ENCODE data around the gene SORCS1. TPM values are rescaled to one million over a fixed set of nuclear protein-coding genes. Genes with fewer than 3 reads are reported as not detected.

SORCS1 gene
- total RNA-seq, 1 experiment from 2014 or later: not detected

DNA sequence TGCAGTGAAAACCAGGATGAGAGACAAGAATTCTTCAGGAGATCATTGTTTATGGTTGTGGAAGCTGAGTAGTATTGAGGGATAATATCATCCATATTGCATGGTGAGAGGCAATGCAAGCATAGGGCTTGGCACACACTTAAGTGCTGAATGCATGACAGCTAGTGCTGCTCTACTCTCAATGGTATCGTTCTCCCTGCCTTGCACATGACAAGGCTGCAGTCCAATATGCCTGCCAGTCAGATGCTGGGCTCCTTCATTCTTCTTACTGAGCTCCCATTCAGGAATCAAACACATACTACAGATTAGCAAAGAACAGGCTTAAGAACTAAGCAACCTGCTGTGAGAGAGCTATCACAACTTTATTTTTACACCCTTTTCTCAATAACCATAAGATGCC is 72.2 kb downstream of the SORCS1 start:
- H3K27ac ChIP-seq: no peak overlapping the region
- no peak overlapping the region for H3K4me3 ChIP-seq
- H3K4me1 ChIP-seq (replicated peaks): no peaks in the 10 kb centered on the region
- no peak for DNase-seq (ENCODE audit: low read depth in 1 of 2, low spot score in 2 of 2)
- 0 out of 2 replicates have a peak, but pooled peaks cover 4% of the 10 kb centered on the region for H3K9me3 ChIP-seq (replicated peaks)
- H3K36me3 ChIP-seq: no peaks in the 10 kb centered on the region
- no peaks in the 10 kb centered on the region for H3K27me3 ChIP-seq (replicated peaks)

DNA sequence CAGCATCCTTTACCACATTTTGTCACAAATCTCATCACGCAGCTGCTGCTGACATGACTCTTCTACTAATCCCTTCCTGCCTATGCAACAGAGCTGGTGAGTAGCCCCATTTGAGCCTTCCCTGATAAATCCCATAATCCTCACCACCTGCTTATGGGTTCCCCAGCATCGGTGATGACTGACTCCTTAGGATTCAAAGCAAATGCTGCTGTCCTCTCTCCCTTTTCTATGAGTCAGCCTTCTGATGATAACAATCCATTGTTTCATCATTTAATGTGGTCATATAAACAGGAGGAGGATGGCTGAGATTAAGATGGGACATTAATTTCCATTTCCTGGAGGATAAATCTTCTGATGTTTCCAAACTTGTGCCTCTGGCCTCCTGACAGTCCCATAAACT is 73.4 kb downstream of the SORCS1 start:
- Histone ChIP-seq H3K36me3 (no peaks in the 10 kb centered on the region), H3K4me3 (no peak overlapping the region), H3K27me3 (replicated peaks) (no peaks in the 10 kb centered on the region), H3K4me1 (replicated peaks) (no peaks in the 10 kb centered on the region), H3K9me3 (replicated peaks) (0 out of 2 replicates have a peak, but pooled peaks cover 4% of the 10 kb centered on the region), H3K27ac (no peak overlapping the region)
- DNase-seq (ENCODE audit: low read depth in 1 of 2, low spot score in 2 of 2): no peak

DNA sequence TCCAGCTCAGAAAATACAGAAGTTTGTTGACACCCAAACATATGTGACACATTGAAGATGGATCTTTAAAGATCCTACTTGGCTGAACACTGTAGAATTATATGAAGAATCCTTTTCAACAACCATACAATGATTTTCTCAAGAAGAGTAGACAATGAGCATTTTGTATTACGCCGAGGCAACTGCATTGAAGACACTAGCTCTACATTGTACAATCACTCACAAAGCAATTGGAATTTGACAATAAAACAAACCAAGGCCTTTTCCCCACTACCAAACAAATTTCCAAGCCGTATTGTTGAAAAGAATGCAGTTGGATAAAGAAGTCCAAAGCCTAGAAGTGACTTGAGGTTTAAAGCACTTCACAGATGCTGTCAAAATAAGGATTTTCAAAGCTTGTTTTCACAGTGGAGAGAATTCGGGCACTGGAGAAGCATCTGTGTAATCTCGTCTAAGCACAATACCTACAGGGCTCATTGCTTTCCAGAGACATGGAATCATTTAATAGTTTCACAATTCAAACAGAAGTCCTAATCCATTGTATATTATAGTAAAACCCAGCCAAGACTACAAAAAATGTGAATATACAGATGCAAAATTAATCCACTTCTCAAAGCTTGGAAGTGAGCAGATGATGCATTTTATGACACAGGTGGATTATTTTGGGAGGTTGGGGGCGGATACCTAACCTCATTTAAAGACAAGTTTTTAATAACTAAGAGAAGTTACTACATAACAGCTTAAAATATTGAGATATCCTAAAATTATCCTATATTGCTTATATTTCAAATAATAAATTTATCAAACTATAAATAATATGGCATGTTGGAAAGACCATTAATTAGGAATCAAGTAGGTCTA is 78.6 kb downstream of the SORCS1 start:
- Histone ChIP-seq H3K27ac (no peak overlapping the region), H3K27me3 (replicated peaks) (no peaks in the 10 kb centered on the region), H3K4me1 (replicated peaks) (no peaks in the 10 kb centered on the region), H3K36me3 (no peaks in the 10 kb centered on the region), H3K4me3 (no peak overlapping the region), H3K9me3 (replicated peaks) (peaks cover 4% of the 10 kb centered on the region; the same call in 1 of the 2 replicates)
- no peak for DNase-seq (ENCODE audit: low read depth in 1 of 2, low spot score in 2 of 2)

DNA sequence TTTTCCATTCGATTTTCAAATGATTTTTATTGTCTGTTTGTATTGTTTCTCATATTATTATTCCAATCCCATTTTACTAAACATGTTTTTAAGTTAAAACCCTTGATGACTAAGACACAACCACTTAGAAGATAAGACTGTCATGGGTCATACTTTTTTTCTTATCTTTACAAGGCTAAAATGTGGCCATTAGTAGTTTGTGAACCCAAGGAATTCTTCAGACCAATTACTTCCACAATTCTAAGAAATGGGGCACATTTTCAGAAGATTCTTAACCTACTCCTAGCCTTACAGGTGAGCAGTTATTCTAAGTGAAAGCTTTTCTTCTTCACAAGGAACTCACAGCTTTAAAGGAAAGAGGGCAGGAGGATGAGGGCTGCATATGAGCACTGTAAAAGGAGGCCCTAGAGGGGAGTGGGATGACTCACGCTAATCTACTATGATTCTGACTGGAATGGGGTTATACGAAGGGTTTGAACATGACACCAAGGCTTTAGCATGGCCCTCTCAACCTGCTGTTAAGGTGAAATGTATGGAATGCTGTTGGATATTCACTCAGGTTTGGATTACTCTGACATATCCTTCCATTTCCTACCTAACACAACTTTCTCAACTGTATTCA is 81.0 kb downstream of the SORCS1 start:
- Histone ChIP-seq H3K36me3 (no peaks in the 10 kb centered on the region), H3K27ac (no peak overlapping the region), H3K4me1 (replicated peaks) (no peaks in the 10 kb centered on the region), H3K4me3 (no peak overlapping the region), H3K9me3 (replicated peaks) (no peaks in the 10 kb centered on the region; the same call in 1 of the 2 replicates), H3K27me3 (replicated peaks) (no peaks in the 10 kb centered on the region)
- DNase-seq (ENCODE audit: low read depth in 1 of 2, low spot score in 2 of 2): no peak

DNA sequence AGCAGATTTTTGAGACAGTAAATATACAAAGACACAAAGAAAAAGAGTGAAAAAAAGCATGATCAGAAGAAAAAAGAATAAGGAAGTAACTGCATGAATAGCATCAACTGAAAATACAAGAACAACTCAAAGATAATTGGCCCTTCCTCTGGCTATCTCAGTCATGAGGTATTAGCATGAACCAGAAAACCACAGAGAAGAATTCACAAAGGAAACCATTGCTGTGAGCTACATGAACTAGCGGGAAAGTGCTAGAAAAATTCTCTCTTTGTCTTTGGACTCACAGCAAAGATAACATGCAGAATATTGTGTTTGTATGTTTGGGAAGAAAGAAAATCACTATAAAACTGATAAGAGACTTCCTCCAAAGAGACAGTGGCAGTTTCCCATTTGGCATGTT is 82.9 kb downstream of the SORCS1 start:
- no peak for DNase-seq (ENCODE audit: low read depth in 1 of 2, low spot score in 2 of 2)
- Histone ChIP-seq H3K9me3 (replicated peaks) (no peaks in the 10 kb centered on the region; the same call in 1 of the 2 replicates), H3K4me3 (no peak overlapping the region), H3K4me1 (replicated peaks) (no peaks in the 10 kb centered on the region), H3K36me3 (no peaks in the 10 kb centered on the region), H3K27me3 (replicated peaks) (no peaks in the 10 kb centered on the region), H3K27ac (no peak overlapping the region)

DNA sequence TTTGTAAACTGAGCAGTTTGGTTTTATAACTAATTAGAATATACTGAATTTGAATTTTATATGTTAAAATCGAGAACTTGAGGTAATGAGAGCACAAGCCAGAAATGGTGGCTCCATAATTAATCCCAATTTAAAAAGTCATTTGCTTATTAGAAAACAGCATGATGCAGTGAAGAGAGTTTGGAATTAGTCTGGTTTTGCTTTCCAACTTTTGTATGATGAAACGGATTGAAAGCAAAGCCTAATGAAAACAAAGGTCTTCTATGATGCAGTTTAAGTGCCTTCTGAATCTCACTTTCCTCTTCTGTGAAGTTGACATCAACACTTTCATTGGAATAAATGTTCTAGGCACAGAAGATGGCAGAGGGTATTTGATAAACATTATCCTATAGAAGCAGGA is 89.4 kb downstream of the SORCS1 start:
- no peak overlapping the region for H3K4me3 ChIP-seq
- no peaks in the 10 kb centered on the region for H3K36me3 ChIP-seq
- no peaks in the 10 kb centered on the region for H3K27me3 ChIP-seq (replicated peaks)
- no peaks in the 10 kb centered on the region for H3K4me1 ChIP-seq (replicated peaks)
- no peak for DNase-seq (ENCODE audit: low read depth in 1 of 2, low spot score in 2 of 2)
- H3K27ac ChIP-seq: no peak overlapping the region
- no peaks in the 10 kb centered on the region for H3K9me3 ChIP-seq (replicated peaks)

DNA sequence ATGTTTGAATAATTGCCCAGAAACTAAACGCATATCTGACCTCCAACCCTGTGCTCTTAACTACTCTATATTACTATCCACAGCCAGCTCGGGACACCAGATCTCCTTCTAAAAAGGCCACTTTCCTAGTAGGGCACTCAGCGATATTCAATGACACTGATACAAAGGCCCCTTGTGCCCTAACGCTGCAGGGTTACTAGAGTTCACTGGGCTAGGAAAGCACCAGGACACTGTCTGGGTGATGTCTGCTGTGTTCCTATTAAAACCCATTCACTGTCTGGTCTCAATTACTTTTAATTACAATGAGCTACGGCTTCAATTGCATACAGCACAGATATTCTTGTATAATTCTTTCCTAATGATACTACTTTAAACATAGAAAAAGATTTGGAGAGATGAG is 91.7 kb downstream of the SORCS1 start:
- H3K9me3 ChIP-seq (replicated peaks): no peaks in the 10 kb centered on the region
- H3K27ac ChIP-seq: no peak overlapping the region
- no peaks in the 10 kb centered on the region for H3K36me3 ChIP-seq
- no peak overlapping the region for H3K4me3 ChIP-seq
- H3K27me3 ChIP-seq (replicated peaks): no peaks in the 10 kb centered on the region
- no peaks in the 10 kb centered on the region for H3K4me1 ChIP-seq (replicated peaks)
- DNase-seq (ENCODE audit: low read depth in 1 of 2, low spot score in 2 of 2): no peak

DNA sequence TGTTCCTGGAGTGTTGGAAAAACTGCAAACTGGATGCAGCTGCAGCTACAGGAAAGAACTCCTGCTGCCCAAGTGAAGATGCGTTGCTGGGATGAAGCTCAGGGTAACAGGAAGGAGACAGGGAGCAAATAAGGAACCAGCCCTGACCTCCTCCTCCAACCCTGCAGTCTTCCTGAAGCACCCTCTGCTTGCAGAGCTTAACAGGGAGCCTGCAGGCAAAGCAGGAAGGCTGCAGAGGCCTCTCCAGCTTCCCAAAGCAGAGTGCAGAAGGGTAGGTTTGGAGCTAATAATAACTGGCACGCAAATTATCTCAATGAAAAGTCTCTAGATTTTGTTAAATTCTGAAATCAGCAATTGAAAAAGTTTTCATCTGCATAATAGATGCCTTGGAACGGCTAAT is 92.5 kb downstream of the SORCS1 start:
- H3K4me1 ChIP-seq (replicated peaks): no peaks in the 10 kb centered on the region
- H3K4me3 ChIP-seq: no peak overlapping the region
- H3K36me3 ChIP-seq: no peaks in the 10 kb centered on the region
- no peaks in the 10 kb centered on the region for H3K9me3 ChIP-seq (replicated peaks)
- no peak for DNase-seq (ENCODE audit: low read depth in 1 of 2, low spot score in 2 of 2)
- H3K27me3 ChIP-seq (replicated peaks): no peaks in the 10 kb centered on the region
- no peak overlapping the region for H3K27ac ChIP-seq

DNA sequence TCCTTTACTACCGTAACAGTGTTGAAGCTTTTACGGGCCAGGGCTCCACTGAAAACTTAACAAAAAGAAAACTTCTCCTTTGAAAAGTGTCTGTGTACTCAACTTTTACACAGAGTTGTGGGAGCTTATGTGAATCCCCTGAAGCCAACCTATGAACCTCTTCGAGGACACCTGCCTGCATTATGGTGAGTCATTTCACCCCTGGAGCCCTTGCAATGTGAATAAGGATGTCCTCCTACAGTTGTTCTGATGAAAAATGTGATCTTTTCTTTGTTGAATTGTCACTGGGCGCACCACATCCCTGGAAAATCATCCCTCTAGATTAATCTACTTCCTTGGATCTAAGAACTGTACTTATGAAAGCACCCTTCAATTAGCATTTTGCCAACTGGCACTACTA is 93.2 kb downstream of the SORCS1 start:
- H3K27me3 ChIP-seq (replicated peaks): no peaks in the 10 kb centered on the region

DNA sequence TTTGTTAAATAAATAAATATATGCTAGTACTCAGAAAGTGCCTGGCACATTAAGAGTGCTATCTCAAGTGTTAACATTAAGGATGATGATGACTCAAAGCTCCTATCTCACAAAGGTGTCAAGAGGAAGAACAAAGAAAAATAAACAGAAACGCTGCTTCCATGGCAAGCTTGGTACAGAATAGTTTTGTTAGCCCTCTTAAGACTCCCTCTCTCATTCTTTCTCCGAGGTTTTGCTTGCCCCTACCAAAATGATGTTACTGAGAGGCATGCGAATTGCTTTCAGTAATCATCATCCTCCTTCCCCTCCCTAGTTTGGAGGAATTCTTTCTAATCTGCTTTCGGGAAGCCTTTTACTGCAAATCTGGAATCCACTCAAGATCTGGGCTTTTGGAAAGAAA is 96.7 kb downstream of the SORCS1 start:
- Histone ChIP-seq H3K9me3 (replicated peaks) (0 out of 2 replicates have a peak, but pooled peaks cover 2% of the 10 kb centered on the region), H3K4me1 (replicated peaks) (no peaks in the 10 kb centered on the region), H3K27me3 (replicated peaks) (no peaks in the 10 kb centered on the region), H3K36me3 (no peaks in the 10 kb centered on the region), H3K27ac (no peak overlapping the region), H3K4me3 (no peak overlapping the region)
- DNase-seq (ENCODE audit: low read depth in 1 of 2, low spot score in 2 of 2): no peak

More for the DNA sequence above, 93.2 kb downstream of the SORCS1 start:
- DNase-seq (ENCODE audit: low read depth in 1 of 2, low spot score in 2 of 2): no peak
- H3K4me3 ChIP-seq: no peak overlapping the region
- H3K36me3 ChIP-seq: no peaks in the 10 kb centered on the region
- H3K9me3 ChIP-seq (replicated peaks): 0 out of 2 replicates have a peak, but pooled peaks cover 2% of the 10 kb centered on the region
- H3K4me1 ChIP-seq (replicated peaks): no peaks in the 10 kb centered on the region
- H3K27ac ChIP-seq: no peak overlapping the region

DNA sequence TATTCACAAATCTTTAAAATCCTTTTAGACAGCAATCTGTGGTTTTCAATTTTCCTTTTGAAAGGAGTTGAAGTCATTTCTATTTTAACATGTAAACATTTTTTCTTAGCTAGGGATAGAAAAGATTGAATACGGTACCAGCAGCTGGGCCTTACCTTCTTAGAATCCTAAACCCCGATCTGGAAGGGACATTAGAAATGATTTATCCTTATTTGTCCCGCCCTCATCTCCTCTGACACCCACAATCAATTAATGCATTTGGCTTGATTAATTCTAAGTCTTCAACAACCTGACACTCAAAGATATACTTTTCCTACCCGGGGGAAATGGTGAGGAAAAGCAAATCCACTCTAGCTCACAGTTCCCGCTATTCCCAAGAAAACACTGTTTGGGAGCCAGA is 100.4 kb downstream of the SORCS1 start:
- Histone ChIP-seq H3K4me3 (no peak overlapping the region), H3K4me1 (replicated peaks) (no peaks in the 10 kb centered on the region), H3K27ac (no peak overlapping the region), H3K36me3 (no peaks in the 10 kb centered on the region), H3K27me3 (replicated peaks) (no peaks in the 10 kb centered on the region), H3K9me3 (replicated peaks) (0 out of 2 replicates have a peak, but pooled peaks cover 2% of the 10 kb centered on the region)
- DNase-seq (ENCODE audit: low read depth in 1 of 2, low spot score in 2 of 2): no peak

DNA sequence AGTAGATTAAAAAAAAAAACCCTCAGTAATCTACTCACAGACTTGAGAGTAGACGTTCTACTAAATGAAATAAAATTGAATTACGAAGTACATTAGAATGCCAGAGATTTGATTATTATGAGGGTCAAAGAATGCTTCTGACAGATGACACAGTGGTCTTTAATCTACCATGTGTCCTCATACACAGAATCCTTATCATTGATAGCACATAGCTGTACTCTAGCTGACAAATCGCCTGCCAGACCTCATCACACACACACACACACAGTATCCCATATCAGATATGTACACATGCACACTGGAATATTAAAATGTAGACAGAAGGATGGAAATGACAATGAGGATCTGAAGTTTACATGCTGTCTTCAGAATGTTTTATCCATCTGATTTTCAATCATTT is 104.6 kb downstream of the SORCS1 start:
- Histone ChIP-seq H3K4me3 (no peak overlapping the region), H3K27me3 (replicated peaks) (no peaks in the 10 kb centered on the region), H3K9me3 (replicated peaks) (no peaks in the 10 kb centered on the region), H3K27ac (no peak overlapping the region), H3K36me3 (no peaks in the 10 kb centered on the region), H3K4me1 (replicated peaks) (no peaks in the 10 kb centered on the region)
- no peak for DNase-seq (ENCODE audit: low read depth in 1 of 2, low spot score in 2 of 2)

DNA sequence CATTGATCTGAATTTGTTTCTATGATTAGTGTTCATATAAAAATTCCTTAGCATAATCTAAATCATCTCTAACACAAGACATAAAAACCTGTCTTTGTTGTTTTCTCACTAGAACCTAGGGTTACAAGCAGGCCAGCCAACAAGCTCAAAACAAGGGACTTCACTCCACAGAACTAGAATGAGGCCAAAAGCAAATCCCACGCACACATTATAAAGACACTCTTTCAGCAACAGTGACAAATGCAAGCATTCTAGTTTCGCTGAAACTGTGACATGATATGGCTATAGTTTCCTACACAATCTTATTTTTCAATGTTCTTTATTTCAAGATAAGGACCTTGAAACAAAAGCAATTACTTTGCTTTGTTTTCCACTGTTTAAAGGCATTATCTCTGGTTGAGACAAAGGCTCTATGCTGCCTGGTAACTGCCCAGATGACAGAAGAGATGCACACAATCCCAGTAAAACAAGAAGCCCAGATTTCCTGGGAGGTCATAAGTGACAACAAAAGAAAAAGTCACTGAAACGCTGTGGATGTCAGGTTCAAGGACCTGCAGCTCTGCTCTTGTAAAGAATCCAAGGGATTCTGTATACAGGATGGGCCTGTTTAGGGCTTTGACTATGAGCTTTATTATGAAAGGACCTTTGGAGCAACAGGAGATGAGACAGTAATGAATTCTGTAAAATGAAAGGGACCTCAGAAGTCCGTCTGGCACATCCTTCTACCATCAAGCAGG is 105.3 kb downstream of the SORCS1 start:
- Histone ChIP-seq H3K27me3 (replicated peaks) (no peaks in the 10 kb centered on the region), H3K27ac (no peak overlapping the region), H3K9me3 (replicated peaks) (no peaks in the 10 kb centered on the region), H3K36me3 (no peaks in the 10 kb centered on the region), H3K4me3 (no peak overlapping the region), H3K4me1 (replicated peaks) (no peaks in the 10 kb centered on the region)
- no peak for DNase-seq (ENCODE audit: low read depth in 1 of 2, low spot score in 2 of 2)

DNA sequence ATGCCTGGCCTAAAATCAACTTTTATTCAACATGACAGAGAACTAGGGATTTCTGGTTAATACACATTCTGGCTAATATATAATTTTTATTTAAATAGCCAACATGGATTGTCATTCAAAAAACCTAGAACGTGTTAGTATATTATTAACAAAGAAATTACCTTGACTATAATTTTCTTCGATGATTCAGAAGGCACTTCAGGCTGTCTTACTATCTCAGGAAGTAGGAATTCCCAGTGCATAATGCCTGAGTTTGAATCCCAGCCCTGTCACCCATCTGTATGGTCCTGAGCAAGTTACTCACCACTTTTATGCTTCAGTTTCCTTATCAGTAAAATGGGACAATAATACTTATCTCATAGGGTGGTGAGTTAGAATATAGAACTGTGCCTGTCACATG is 106.2 kb downstream of the SORCS1 start:
- no peaks in the 10 kb centered on the region for H3K36me3 ChIP-seq

More for the DNA sequence above, 106.2 kb downstream of the SORCS1 start:
- Histone ChIP-seq H3K4me1 (replicated peaks) (no peaks in the 10 kb centered on the region), H3K9me3 (replicated peaks) (no peaks in the 10 kb centered on the region), H3K4me3 (no peak overlapping the region), H3K27ac (no peak overlapping the region), H3K27me3 (replicated peaks) (no peaks in the 10 kb centered on the region)
- no peak for DNase-seq (ENCODE audit: low read depth in 1 of 2, low spot score in 2 of 2)

Data from SJSA1 (cell line).